DND-41 (cell line): Measurements from ENCODE around the gene ADARB2.

Experiments used
- EZH2 ChIP-seq: IDR thresholded peaks from 3 replicates; pipeline ENCODE4 v1.6.1; 2012; ENCODE audit warnings: borderline replicate concordance, low read depth, mild to moderate bottlenecking, moderate library complexity, low read length, inconsistent platforms; ENCODE audit not compliant: severe bottlenecking
- TF ChIP-seq, protein P1 (sequence below): IDR thresholded peaks from 2 replicates; pipeline ENCODE4 v1.5.1; 2012; ENCODE audit warnings: borderline replicate concordance, low read length, moderate library complexity, mild to moderate bottlenecking; ENCODE audit not compliant: poor library complexity, severe bottlenecking; ENCODE audit errors: extremely low read depth

DNA sequence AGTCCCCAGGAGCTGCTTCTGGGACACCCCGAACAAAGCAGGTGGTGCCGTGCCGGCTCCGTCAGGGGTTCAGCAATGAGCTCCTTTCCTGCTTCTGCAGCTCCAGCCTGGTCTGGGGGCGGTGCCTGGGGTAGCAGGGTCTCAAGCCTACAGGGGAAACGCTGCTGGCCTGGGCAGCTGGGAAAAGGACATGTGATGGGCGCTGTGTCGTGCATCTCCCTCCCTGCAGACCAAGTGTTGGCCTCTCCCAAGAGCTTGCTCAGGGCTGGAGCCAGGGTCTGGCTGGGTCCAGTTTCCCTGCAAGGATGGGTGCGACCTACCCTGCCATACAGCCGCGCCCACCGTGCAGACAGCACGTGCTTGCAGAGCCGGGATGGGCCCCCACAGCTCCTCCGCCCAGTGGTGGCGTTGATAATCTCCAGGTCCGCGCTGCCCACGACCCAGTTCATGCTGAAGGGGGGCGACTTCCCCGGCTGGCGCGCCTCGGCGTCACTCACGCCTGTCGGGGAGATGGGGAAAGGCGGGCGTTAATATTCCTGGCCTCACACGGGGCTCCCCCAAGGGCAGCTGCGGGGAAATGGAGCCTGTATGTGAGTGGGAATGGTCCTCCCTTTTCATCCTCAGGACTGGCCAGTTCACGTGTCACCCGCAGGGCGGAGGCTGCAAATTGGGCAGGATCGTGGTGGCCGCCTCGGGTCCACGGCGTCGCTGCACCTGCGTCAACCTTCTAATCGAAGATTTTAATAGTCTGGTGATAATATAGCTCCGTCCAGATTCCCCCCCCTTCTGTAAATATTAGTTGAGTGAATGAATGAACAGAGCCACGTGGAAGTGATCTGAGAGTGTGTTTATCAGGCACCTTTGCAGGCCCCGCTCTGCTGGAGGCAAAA, 552.5 kb downstream of the ADARB2 start:
- no peak for TF ChIP-seq EZH2
- TF ChIP-seq, protein P1, sequence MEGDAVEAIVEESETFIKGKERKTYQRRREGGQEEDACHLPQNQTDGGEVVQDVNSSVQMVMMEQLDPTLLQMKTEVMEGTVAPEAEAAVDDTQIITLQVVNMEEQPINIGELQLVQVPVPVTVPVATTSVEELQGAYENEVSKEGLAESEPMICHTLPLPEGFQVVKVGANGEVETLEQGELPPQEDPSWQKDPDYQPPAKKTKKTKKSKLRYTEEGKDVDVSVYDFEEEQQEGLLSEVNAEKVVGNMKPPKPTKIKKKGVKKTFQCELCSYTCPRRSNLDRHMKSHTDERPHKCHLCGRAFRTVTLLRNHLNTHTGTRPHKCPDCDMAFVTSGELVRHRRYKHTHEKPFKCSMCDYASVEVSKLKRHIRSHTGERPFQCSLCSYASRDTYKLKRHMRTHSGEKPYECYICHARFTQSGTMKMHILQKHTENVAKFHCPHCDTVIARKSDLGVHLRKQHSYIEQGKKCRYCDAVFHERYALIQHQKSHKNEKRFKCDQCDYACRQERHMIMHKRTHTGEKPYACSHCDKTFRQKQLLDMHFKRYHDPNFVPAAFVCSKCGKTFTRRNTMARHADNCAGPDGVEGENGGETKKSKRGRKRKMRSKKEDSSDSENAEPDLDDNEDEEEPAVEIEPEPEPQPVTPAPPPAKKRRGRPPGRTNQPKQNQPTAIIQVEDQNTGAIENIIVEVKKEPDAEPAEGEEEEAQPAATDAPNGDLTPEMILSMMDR: no peak
